ENCODE measurements around the gene HOMER2.

DNA sequence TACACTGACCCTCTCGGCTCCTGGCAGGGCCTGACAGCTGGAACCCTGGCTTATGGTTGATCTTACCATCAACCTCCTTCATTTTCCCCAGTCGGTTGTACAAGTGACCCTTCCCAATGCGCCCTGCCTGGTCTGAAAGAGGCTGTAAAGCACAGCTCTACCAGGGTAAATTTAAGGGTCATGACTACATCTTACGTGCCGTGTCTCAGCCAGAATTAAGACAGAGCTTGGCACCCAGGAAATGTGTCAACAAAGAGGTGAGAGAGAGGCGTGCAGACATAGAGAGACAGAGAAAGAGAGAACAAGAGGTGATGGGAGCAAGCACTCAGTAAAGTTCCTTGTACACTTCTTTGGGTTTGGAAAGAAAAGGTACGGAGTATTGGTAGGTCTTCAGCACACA lies 28.8 kb downstream of the HOMER2 start:
- no peak for TF ChIP-seq GABPA (IDR thresholded peaks at IDR 0.05 in 1 of 2, conservative IDR thresholded peaks at IDR 0.05 in 1 of 2)
- TF ChIP-seq, protein P1, sequence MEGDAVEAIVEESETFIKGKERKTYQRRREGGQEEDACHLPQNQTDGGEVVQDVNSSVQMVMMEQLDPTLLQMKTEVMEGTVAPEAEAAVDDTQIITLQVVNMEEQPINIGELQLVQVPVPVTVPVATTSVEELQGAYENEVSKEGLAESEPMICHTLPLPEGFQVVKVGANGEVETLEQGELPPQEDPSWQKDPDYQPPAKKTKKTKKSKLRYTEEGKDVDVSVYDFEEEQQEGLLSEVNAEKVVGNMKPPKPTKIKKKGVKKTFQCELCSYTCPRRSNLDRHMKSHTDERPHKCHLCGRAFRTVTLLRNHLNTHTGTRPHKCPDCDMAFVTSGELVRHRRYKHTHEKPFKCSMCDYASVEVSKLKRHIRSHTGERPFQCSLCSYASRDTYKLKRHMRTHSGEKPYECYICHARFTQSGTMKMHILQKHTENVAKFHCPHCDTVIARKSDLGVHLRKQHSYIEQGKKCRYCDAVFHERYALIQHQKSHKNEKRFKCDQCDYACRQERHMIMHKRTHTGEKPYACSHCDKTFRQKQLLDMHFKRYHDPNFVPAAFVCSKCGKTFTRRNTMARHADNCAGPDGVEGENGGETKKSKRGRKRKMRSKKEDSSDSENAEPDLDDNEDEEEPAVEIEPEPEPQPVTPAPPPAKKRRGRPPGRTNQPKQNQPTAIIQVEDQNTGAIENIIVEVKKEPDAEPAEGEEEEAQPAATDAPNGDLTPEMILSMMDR (IDR thresholded peaks at IDR 0.05; ENCODE audit: low read depth, low read length, missing input control) = no peak
- no peak for TF ChIP-seq EGR1 (IDR thresholded peaks at IDR 0.05; ENCODE audit: low read depth in 2 of 2)
- TF ChIP-seq, protein P2, sequence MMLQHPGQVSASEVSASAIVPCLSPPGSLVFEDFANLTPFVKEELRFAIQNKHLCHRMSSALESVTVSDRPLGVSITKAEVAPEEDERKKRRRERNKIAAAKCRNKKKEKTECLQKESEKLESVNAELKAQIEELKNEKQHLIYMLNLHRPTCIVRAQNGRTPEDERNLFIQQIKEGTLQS (IDR thresholded peaks at IDR 0.05) = no peak
- TF ChIP-seq, protein P3, sequence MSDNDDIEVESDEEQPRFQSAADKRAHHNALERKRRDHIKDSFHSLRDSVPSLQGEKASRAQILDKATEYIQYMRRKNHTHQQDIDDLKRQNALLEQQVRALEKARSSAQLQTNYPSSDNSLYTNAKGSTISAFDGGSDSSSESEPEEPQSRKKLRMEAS (IDR thresholded peaks at IDR 0.05) = no peak
- TF ChIP-seq, protein P4, sequence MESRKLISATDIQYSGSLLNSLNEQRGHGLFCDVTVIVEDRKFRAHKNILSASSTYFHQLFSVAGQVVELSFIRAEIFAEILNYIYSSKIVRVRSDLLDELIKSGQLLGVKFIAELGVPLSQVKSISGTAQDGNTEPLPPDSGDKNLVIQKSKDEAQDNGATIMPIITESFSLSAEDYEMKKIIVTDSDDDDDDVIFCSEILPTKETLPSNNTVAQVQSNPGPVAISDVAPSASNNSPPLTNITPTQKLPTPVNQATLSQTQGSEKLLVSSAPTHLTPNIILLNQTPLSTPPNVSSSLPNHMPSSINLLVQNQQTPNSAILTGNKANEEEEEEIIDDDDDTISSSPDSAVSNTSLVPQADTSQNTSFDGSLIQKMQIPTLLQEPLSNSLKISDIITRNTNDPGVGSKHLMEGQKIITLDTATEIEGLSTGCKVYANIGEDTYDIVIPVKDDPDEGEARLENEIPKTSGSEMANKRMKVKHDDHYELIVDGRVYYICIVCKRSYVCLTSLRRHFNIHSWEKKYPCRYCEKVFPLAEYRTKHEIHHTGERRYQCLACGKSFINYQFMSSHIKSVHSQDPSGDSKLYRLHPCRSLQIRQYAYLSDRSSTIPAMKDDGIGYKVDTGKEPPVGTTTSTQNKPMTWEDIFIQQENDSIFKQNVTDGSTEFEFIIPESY (IDR thresholded peaks at IDR 0.05) = no peak
- TF ChIP-seq HNF4G (IDR thresholded peaks at IDR 0.05) = no peak
- TF ChIP-seq NR2F2 (IDR thresholded peaks at IDR 0.05) = no peak
- TF ChIP-seq JUND (IDR thresholded peaks at IDR 0.05) = no peak
- no peak for TF ChIP-seq TAF1 (conservative IDR thresholded peaks at IDR 0.05)
- TF ChIP-seq RAD21 (IDR thresholded peaks at IDR 0.05) = no peak
- TF ChIP-seq, protein P5, sequence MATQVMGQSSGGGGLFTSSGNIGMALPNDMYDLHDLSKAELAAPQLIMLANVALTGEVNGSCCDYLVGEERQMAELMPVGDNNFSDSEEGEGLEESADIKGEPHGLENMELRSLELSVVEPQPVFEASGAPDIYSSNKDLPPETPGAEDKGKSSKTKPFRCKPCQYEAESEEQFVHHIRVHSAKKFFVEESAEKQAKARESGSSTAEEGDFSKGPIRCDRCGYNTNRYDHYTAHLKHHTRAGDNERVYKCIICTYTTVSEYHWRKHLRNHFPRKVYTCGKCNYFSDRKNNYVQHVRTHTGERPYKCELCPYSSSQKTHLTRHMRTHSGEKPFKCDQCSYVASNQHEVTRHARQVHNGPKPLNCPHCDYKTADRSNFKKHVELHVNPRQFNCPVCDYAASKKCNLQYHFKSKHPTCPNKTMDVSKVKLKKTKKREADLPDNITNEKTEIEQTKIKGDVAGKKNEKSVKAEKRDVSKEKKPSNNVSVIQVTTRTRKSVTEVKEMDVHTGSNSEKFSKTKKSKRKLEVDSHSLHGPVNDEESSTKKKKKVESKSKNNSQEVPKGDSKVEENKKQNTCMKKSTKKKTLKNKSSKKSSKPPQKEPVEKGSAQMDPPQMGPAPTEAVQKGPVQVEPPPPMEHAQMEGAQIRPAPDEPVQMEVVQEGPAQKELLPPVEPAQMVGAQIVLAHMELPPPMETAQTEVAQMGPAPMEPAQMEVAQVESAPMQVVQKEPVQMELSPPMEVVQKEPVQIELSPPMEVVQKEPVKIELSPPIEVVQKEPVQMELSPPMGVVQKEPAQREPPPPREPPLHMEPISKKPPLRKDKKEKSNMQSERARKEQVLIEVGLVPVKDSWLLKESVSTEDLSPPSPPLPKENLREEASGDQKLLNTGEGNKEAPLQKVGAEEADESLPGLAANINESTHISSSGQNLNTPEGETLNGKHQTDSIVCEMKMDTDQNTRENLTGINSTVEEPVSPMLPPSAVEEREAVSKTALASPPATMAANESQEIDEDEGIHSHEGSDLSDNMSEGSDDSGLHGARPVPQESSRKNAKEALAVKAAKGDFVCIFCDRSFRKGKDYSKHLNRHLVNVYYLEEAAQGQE (IDR thresholded peaks at IDR 0.05) = no peak
